Stimulated activated CD8-positive, alpha-beta memory T cell treated with anti-CD3 and anti-CD28 coated beads, Interleukin-15, amount 100 ng/mL, for 48 hours (primary cell): ENCODE data around the gene KLF3.
"Not testable (repeated sequence)": the region's sequence is repeated elsewhere in the genome, so short reads cannot be mapped to it uniquely, and the experiment has no call there.

Source experiments
- DNase-seq, 2 donors: peaks; one replicate each; pipeline ENCODE4 v3.0.0-alpha.2; 2020; ENCODE audit warnings: low read depth in 2 of 2

KLF3 gene

GRCh38 chr4:38663801-38664705, at the start of gene KLF3:
Gene KLF3, plus strand, starts transcription at chr4:38664199. Its CDS starts 16,427 bp downstream, at chr4:38680626.
- DNase-seq = peak; percentile 66 to 73

- no peak for DNase-seq
Measured at GRCh38 chr4:38614231-38614630, 49.8 kb upstream of the KLF3 start.

GRCh38 chr4:38615847-38616246, 48.2 kb upstream of the KLF3 start:
- DNase-seq = no peak

- no peak for DNase-seq
Measured at GRCh38 chr4:38618505-38618904, 45.5 kb upstream of the KLF3 start.

GRCh38 chr4:38619316-38619715, 44.7 kb upstream of the KLF3 start:
- DNase-seq = no peak

- no peak for DNase-seq
Measured at GRCh38 chr4:38620065-38620464, 43.9 kb upstream of the KLF3 start.

- DNase-seq = no peak
Measured at GRCh38 chr4:38620527-38621027, 43.4 kb upstream of the KLF3 start.

- no peak for DNase-seq
Measured at GRCh38 chr4:38621028-38621684, 42.8 kb upstream of the KLF3 start.

- no peak for DNase-seq
Measured at GRCh38 chr4:38621831-38622230, 42.2 kb upstream of the KLF3 start.

- not testable (repeated sequence) for DNase-seq
Measured at GRCh38 chr4:38622340-38622739, 41.7 kb upstream of the KLF3 start.

GRCh38 chr4:38623260-38623659, 40.7 kb upstream of the KLF3 start:
- no peak for DNase-seq

GRCh38 chr4:38624311-38624710, 39.7 kb upstream of the KLF3 start:
- no peak for DNase-seq

GRCh38 chr4:38625508-38625907, 38.5 kb upstream of the KLF3 start:
- DNase-seq = no peak

- DNase-seq = not testable (repeated sequence)
Measured at GRCh38 chr4:38626901-38627444, 37.0 kb upstream of the KLF3 start.

GRCh38 chr4:38630519-38630918, 33.5 kb upstream of the KLF3 start:
- DNase-seq = no peak

- DNase-seq = no peak
Measured at GRCh38 chr4:38634047-38634759, 29.8 kb upstream of the KLF3 start.

- no peak for DNase-seq
Measured at GRCh38 chr4:38639242-38639641, 24.8 kb upstream of the KLF3 start.

GRCh38 chr4:38641811-38642210, 22.2 kb upstream of the KLF3 start:
- no peak for DNase-seq

GRCh38 chr4:38644201-38644600, 19.8 kb upstream of the KLF3 start:
- DNase-seq = no peak

GRCh38 chr4:38647101-38647819, 16.7 kb upstream of the KLF3 start:
- no peak for DNase-seq

GRCh38 chr4:38650133-38650532, 13.9 kb upstream of the KLF3 start:
- DNase-seq = no peak
